ENCODE data around the gene ATP11A.

DNA sequence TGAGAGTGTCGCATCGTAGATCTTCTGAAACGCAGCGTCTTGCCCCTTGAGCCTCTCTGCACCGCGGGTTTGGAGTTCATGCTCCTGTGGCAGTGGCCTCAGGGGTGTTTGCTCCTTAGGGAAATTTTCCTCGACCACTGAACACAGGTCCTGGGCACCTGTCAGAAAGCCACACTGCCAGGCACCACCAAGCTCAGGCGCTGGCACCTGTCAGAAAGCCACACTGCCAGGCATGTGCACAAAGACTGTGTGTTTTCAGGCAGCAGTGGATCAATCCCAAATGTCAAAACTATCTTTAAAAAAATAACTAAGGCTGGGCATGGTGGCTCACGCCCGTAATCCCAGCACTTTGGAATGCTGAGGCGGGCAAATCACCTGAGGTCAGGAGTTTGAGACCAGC is 87.1 kb downstream of the ATP11A start:
- TF ChIP-seq CTCF (IDR thresholded peaks at IDR 0.05), result no peak
- no peak for TF ChIP-seq POLR2A (IDR thresholded peaks at IDR 0.05)
- no peak for TF ChIP-seq EP300 (IDR thresholded peaks at IDR 0.05)
